H9 (cell line): ENCODE results near the gene TSPAN33. TPM values are rescaled to one million over a fixed set of nuclear protein-coding genes. Genes with fewer than 3 reads are reported as not detected.

ENCODE experiments used
- DNase-seq: peaks from one replicate; pipeline ENCODE4 v3.0.0-alpha.2; 2017
- H2AFZ ChIP-seq: one replicate; pipeline ENCODE4 v1.6.1; 2013; ENCODE audit warnings: mild to moderate bottlenecking, low read length, control low read depth, moderate library complexity
- H2AK5ac ChIP-seq: 2 replicates; pipeline ENCODE4 v1.6.1; 2013; ENCODE audit warnings: low read length, control low read depth, mixed read lengths; ENCODE audit not compliant: insufficient read length
- H2BK120ac ChIP-seq: one replicate; pipeline ENCODE4 v1.6.1; 2013; ENCODE audit warnings: low read depth, mild to moderate bottlenecking, low read length, control low read depth, inconsistent platforms; ENCODE audit not compliant: poor library complexity, severe bottlenecking
- H2BK12ac ChIP-seq: 2 replicates; pipeline ENCODE4 v1.6.1; 2013; ENCODE audit warnings: low read length, control low read depth, mixed read lengths, low read depth; ENCODE audit not compliant: insufficient read length
- H2BK15ac ChIP-seq: 2 replicates; pipeline ENCODE4 v1.6.1; 2013; ENCODE audit warnings: low read depth, low read length, control low read depth
- H2BK20ac ChIP-seq: one replicate; pipeline ENCODE4 v1.6.1; 2013; ENCODE audit warnings: low read depth, mild to moderate bottlenecking, low read length, control low read depth, inconsistent platforms; ENCODE audit not compliant: poor library complexity, severe bottlenecking
- H2BK5ac ChIP-seq: 2 replicates; pipeline ENCODE4 v1.6.1; 2013; ENCODE audit warnings: low read length, control low read depth, mixed read lengths; ENCODE audit not compliant: insufficient read length
- H3K14ac ChIP-seq: 2 replicates; pipeline ENCODE4 v1.6.1; 2013; ENCODE audit warnings: low read length, control low read depth; ENCODE audit not compliant: insufficient read depth
- H3K18ac ChIP-seq: 2 replicates; pipeline ENCODE4 v1.6.1; 2013; ENCODE audit warnings: low read depth, mild to moderate bottlenecking, mixed read lengths, low read length, control low read depth; ENCODE audit not compliant: insufficient read length
- H3K23ac ChIP-seq: 2 replicates; pipeline ENCODE4 v1.6.1; 2013; ENCODE audit warnings: low read length, control low read depth, mixed read lengths, low read depth; ENCODE audit not compliant: insufficient read length
- H3K23me2 ChIP-seq: 2 replicates; pipeline ENCODE4 v1.6.1; 2013; ENCODE audit warnings: low read depth, mild to moderate bottlenecking, mixed read lengths, low read length, control low read depth; ENCODE audit not compliant: insufficient read length, poor library complexity, severe bottlenecking
- H3K27ac ChIP-seq: 2 replicates; pipeline ENCODE4 v1.5.1; 2013; ENCODE audit warnings: low read length, control low read depth, mixed read lengths, low read depth; ENCODE audit not compliant: insufficient read length
- H3K27me3 ChIP-seq: 2 replicates; pipeline ENCODE4 v1.6.1; 2013; ENCODE audit warnings: low read length, control low read depth, inconsistent platforms; ENCODE audit not compliant: insufficient read depth
- H3K4ac ChIP-seq: 2 replicates; pipeline ENCODE4 v1.6.1; 2013; ENCODE audit warnings: low read depth, mild to moderate bottlenecking, control low read depth, inconsistent platforms, low read length, moderate library complexity
- H3K4me1 ChIP-seq: 2 replicates; pipeline ENCODE4 v1.6.1; 2013; ENCODE audit warnings: low read length, control low read depth, inconsistent platforms; ENCODE audit not compliant: insufficient read depth
- H3K4me2 ChIP-seq: 2 replicates; pipeline ENCODE4 v1.6.1; 2013; ENCODE audit warnings: low read length, control low read depth, mixed read lengths; ENCODE audit not compliant: insufficient read length, insufficient read depth
- H3K56ac ChIP-seq: 2 replicates; pipeline ENCODE4 v1.6.1; 2013; ENCODE audit warnings: low read depth, mild to moderate bottlenecking, mixed read lengths, low read length, control low read depth; ENCODE audit not compliant: insufficient read length
- H3K79me1 ChIP-seq: 2 replicates; pipeline ENCODE4 v1.6.1; 2013; ENCODE audit warnings: low read depth, mild to moderate bottlenecking, moderate library complexity, low read length, control low read depth, inconsistent platforms; ENCODE audit not compliant: insufficient read depth, poor library complexity, severe bottlenecking
- H3K79me2 ChIP-seq: 2 replicates; pipeline ENCODE4 v1.6.1; 2013; ENCODE audit warnings: low read length, control low read depth, inconsistent platforms; ENCODE audit not compliant: insufficient read depth
- H3K9ac ChIP-seq: 2 replicates; pipeline ENCODE4 v1.6.1; 2013; ENCODE audit warnings: low read length, control low read depth, mixed read lengths; ENCODE audit not compliant: insufficient read length; ENCODE audit errors: extremely low read depth
- H3K9me3 ChIP-seq: one replicate; pipeline ENCODE4 v1.6.1; 2013; ENCODE audit warnings: low read depth, low read length, inconsistent platforms; ENCODE audit not compliant: control insufficient read depth
- H3T11ph ChIP-seq: one replicate; pipeline ENCODE4 v1.6.1; 2013; ENCODE audit warnings: mild to moderate bottlenecking, low read length, control low read depth, inconsistent platforms
- H4K20me1 ChIP-seq: one replicate; pipeline ENCODE4 v1.6.1; 2013; ENCODE audit not compliant: control insufficient read depth, insufficient read length, insufficient read depth
- H4K5ac ChIP-seq: 2 replicates; pipeline ENCODE4 v1.6.1; 2013; ENCODE audit warnings: low read depth, mild to moderate bottlenecking, mixed read lengths, low read length, control low read depth; ENCODE audit not compliant: insufficient read length
- H4K8ac ChIP-seq: replicated peaks from 2 replicates; pipeline ENCODE4 v1.6.1; 2013; ENCODE audit warnings: low read length, control low read depth, mixed read lengths, low read depth; ENCODE audit not compliant: insufficient read length
- H4K91ac ChIP-seq: 2 replicates; pipeline ENCODE4 v1.6.1; 2013; ENCODE audit warnings: low read depth, mild to moderate bottlenecking, moderate library complexity, mixed read lengths, low read length, control low read depth; ENCODE audit not compliant: insufficient read length
- H3K27ac Mint-ChIP-seq, 3 experiments: 2 replicates in 2 of 3; 3 replicates in 1 of 3; pipeline ENCODE4 v1.8.0; 2020 to 2021; ENCODE audit warnings: mixed read lengths in 3 of 3, mild to moderate bottlenecking in 1 of 3, moderate library complexity in 1 of 3
- H3K27me3 Mint-ChIP-seq: 2 replicates; pipeline ENCODE4 v1.8.0; 2021; ENCODE audit warnings: low read depth, mild to moderate bottlenecking, moderate library complexity, mixed read lengths
- H3K36me3 Mint-ChIP-seq, 3 experiments: 2 replicates in 2 of 3; 3 replicates in 1 of 3; pipeline ENCODE4 v1.8.0; 2020 to 2021; ENCODE audit warnings: low read depth in 3 of 3, mixed read lengths in 3 of 3; ENCODE audit not compliant: insufficient read depth in 1 of 3
- H3K4me1 Mint-ChIP-seq, 2 experiments: 2 replicates each; pipeline ENCODE4 v1.8.0; 2020; ENCODE audit warnings: mixed read lengths in 2 of 2
- H3K4me3 Mint-ChIP-seq, 2 experiments: 2 replicates in 1 of 2; 3 replicates in 1 of 2; pipeline ENCODE4 v1.8.0; 2020 to 2021; ENCODE audit warnings: mild to moderate bottlenecking in 2 of 2, mixed read lengths in 2 of 2, moderate library complexity in 1 of 2
- H3K9me3 Mint-ChIP-seq, 2 experiments: 2 replicates in 1 of 2; 3 replicates in 1 of 2; pipeline ENCODE4 v1.8.0; 2020; ENCODE audit warnings: mild to moderate bottlenecking in 2 of 2, mixed read lengths in 2 of 2, moderate library complexity in 1 of 2
- total RNA-seq: library from RNA; stranded (reverse); gene quantifications from 2 replicates; pipeline ENCODE4 v1.2.1, GENCODE V29; 2021
- TF ChIP-seq, protein P1 (sequence below): fragments of 200-600 bp; sonication (generic); conservative IDR thresholded peaks from 3 replicates; pipeline ENCODE4 v1.8.0; 2021; ENCODE audit warnings: antibody characterized with exemption, mild to moderate bottlenecking

Gene TSPAN33
- total RNA-seq, 1 experiment from 2014 or later = 34.7 TPM

DNA sequence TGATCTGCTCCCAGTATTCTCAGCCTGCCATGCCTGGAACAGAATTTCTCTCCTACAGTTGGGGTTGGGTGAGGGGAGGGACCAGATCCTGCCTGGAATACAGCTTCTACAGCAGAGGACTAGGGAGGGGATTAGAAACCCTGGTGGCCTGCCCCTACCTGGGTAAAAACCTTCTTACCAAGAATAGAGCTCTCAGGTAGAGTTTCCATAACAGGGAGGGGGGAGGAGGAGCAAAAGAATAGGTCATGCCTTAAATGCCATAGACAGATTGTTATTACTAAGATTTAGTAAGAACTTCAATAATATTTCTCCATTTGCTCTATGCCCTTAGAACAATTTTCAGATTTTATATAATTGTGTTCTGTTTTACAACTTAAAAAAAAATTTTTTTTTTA is 33.5 kb upstream of the TSPAN33 start:
- Histone ChIP-seq H3K23me2 (no peaks in the 10 kb centered on the region), H3K4me1 (peaks cover 9% of the 10 kb centered on the region), H4K91ac (no peak overlapping the region), H3K23ac (no peak overlapping the region), H2BK120ac (no peak overlapping the region), H3K14ac (no peak overlapping the region), H3K9ac (no peak overlapping the region), H3K56ac (no peak overlapping the region), H4K5ac (no peak overlapping the region), H3K79me2 (no peaks in the 10 kb centered on the region), H2BK12ac (no peak overlapping the region), H3K4me2 (no peak overlapping the region), H4K8ac (no peak overlapping the region), H2BK5ac (no peak overlapping the region), H3K27ac (peak overlapping the region; percentile 26), H2BK15ac (no peak overlapping the region), H4K20me1 (no peaks in the 10 kb centered on the region), H3K27me3 (no peaks in the 10 kb centered on the region), H2AFZ (peak overlapping the region; percentile 97), H3K18ac (peak overlapping the region; percentile 43), H2BK20ac (no peak overlapping the region), H3K79me1 (no peaks in the 10 kb centered on the region), H2AK5ac (no peak overlapping the region), H3T11ph (no peak overlapping the region), H3K4ac (no peak overlapping the region), H3K9me3 (no peaks in the 10 kb centered on the region)
- Mint-ChIP-seq H3K4me3 (no peak overlapping the region), H3K36me3 (no peaks in the 10 kb centered on the region; a peak in 1 of 7 replicates), H3K27ac (peak overlapping the region; percentile 59 to 97 (median 96); a peak in 6 of 7 replicates), H3K9me3 (peaks cover 4 to 6% of the 10 kb centered on the region in 2 experiments; a peak in 4 of 5 replicates), H3K4me1 (peaks cover 11% of the 10 kb centered on the region in 2 experiments), H3K27me3 (no peaks in the 10 kb centered on the region)
- no peak for DNase-seq
- TF ChIP-seq, protein P1, sequence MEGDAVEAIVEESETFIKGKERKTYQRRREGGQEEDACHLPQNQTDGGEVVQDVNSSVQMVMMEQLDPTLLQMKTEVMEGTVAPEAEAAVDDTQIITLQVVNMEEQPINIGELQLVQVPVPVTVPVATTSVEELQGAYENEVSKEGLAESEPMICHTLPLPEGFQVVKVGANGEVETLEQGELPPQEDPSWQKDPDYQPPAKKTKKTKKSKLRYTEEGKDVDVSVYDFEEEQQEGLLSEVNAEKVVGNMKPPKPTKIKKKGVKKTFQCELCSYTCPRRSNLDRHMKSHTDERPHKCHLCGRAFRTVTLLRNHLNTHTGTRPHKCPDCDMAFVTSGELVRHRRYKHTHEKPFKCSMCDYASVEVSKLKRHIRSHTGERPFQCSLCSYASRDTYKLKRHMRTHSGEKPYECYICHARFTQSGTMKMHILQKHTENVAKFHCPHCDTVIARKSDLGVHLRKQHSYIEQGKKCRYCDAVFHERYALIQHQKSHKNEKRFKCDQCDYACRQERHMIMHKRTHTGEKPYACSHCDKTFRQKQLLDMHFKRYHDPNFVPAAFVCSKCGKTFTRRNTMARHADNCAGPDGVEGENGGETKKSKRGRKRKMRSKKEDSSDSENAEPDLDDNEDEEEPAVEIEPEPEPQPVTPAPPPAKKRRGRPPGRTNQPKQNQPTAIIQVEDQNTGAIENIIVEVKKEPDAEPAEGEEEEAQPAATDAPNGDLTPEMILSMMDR = no peak
